Measurements from ENCODE around the gene HAUS6.
"Not testable (repeated sequence)": the region's sequence is repeated elsewhere in the genome, so short reads cannot be mapped to it uniquely, and the experiment has no call there.

The HAUS6 gene, protein sequence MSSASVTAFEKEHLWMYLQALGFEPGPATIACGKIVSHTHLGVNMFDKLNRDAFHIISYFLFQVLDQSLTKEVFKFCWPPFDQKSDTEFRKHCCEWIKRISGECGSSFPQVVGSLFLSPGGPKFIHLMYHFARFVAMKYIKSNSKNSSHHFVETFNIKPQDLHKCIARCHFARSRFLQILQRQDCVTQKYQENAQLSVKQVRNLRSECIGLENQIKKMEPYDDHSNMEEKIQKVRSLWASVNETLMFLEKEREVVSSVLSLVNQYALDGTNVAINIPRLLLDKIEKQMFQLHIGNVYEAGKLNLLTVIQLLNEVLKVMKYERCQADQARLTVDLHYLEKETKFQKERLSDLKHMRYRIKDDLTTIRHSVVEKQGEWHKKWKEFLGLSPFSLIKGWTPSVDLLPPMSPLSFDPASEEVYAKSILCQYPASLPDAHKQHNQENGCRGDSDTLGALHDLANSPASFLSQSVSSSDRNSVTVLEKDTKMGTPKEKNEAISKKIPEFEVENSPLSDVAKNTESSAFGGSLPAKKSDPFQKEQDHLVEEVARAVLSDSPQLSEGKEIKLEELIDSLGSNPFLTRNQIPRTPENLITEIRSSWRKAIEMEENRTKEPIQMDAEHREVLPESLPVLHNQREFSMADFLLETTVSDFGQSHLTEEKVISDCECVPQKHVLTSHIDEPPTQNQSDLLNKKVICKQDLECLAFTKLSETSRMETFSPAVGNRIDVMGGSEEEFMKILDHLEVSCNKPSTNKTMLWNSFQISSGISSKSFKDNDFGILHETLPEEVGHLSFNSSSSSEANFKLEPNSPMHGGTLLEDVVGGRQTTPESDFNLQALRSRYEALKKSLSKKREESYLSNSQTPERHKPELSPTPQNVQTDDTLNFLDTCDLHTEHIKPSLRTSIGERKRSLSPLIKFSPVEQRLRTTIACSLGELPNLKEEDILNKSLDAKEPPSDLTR

DNA sequence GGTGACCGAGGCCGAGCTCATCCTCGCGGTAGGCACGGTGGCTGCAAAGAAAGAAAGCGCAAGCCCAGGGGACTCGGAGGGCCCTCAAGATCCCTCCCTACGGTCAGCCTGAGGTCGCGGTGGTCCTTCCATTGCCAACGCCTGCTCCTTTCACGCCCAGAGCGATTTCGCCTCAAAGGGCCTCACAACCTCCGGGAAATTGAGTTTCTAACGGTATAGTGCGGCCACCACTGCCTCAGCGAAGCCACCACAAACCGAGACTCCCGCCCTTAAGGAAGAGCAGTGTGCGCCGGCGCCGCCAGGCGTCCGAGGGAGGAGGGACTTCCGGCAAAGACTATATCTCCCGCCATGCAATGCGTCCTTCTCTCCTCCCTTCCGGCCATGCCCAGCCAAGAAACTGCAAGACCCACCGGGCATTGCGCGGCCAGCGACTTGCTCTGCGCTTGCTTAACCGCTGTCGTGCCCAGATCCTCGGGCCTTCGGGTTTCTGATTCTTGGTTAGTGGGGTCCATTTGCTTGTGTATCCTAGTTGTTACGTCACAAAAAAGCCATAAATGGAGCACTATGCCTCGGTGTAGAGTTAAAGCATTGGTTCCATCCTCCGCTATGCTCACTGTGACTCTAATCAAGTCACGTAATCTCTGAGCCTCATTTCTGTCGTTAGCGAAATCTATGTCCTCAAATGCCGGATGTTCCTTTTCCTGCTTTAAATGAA lies at the start of gene HAUS6:
Gene HAUS6, minus strand, starts transcription at position 274 of the 715 bp plus-strand sequence. Its CDS starts 253 bp downstream, at position 21.
- peak; percentile 96 for DNase-seq (ENCODE audit: low spot score)

DNA sequence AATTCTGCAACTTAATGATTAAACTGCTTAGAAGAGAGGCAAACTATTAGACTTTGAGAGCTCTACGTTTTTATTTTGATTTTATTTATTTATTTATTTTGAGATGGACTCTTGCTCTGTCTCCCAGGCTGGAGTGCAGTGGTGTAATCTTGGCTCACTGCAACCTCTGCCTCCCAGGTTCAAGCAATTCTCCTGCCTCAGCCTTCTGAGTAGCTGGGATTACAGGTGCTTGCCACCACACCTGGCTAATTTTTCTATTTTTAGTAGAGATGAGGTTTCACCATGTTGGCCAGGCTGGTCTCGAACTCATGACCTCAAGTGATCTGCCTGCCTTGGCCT lies 49.4 kb upstream of the HAUS6 start:
- DNase-seq (ENCODE audit: low spot score), result not testable (repeated sequence)

DNA sequence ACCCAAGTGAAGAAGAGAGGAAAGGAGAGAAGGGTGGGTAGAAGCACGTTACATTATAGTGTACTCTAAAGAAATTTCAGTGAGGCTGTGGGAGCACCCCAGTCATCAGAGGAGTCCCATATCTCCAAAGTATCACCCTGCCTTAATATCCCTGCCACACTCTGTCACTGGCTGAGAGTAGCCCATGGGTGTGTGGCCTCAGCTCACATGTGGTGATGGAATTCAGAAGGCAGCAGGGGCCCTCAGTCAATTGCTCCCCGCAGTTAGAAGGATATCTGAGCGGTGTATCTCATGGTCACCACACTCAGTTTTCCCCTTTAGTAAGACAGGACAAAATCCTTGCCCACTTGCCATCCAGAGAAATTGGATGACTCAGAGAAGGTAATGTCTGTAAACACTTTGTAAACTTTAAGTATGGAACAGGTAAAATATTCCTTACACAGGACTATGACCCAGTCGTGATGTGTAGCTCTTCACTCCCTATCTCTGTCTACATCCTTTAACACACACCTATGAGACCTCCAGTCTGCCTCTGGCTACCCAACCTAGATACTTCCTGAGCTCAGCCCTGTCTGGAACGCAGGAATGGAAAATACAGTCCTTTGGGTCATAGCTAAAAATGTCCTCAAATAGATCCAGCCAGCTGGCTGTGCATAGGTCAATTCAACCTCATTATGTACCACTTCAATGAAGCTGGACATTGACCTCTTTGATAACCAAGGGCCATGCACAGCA lies 48.9 kb upstream of the HAUS6 start:
- DNase-seq (ENCODE audit: low spot score), result no peak

DNA sequence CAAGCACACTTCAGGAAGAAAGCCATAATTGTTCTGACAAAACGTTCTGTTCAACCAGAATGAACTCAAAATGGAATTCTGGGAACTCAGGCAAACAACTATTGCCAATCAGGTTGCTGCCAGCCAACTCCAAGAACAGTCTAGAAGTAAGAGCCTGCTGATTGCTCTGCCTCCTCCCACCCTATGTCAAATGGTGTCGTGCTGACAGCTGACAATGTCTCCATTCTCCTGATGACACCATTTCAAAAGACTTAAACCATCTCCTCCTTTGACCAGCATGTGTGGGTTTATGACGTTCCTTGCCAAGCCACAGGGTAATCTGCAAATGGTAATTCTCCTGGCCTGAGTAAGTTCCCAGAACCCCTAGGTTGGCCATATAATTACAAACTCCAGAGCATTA lies 46.5 kb upstream of the HAUS6 start:
- DNase-seq (ENCODE audit: low spot score), result no peak

DNA sequence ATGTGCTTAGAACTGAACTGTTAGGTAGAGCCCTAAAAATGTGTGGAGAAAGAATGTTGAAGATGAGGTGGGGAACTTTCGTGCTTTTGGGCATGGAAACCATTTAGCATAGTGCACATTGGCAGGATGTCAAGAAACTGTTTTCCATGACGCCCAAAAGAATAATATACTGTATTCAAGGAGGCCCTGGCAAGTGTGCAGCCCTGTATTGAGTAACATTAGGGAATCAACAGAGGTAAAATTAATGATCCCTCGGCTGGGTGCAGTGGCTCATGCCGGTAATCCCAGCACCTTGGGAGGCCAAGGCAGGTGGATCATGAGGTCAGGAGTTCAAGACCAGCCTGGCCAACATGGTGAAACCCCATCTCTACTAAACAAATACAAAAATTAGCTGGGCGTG lies 45.5 kb upstream of the HAUS6 start:
- DNase-seq (ENCODE audit: low spot score), result no peak

DNA sequence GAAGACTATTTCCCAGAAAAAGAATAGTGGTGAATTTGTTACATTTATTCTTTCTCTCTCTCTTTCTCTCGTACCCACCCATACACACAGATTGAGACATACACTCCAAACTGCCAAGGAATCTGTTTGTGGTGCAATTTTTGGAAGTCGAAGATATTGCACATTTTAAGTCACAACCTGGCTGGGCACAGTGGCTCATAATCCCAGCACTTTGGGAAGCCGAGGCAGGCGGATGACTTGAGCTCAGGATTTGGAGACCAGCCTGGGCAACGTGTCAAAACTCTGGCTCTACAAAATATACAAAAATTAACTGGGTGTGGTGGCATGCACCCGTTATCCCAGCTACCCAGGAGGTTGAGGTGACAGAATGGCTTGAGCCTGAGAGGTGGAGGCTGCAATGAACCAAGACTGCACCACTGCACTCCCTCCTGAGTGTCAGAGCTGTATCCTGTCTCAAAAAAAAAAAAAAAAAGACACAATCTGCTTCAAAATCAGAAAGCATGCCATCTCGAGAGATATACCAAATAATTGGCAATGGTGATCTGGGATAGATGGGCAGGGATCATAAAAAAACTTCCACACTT lies 43.8 kb upstream of the HAUS6 start:
- no peak for DNase-seq (ENCODE audit: low spot score)

DNA sequence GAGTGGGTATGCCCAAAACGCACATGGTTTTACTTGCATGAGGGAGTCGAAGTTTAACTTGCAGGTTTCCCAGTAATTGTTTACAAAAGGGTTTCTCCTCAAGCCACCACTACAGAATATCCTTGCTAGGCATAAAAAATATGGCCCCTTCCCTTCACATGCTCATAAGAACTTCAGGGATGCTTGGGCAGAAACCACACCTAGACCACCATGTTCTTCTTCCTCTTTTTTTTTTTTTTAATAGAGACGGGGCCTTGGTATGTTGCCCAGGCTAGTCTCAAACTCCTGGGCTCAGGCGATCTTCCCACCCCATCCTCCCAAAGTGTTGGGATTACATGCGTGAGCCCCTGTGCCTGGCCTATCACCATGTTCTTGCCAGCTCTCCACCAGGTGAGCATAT lies 43.2 kb upstream of the HAUS6 start:
- no peak for DNase-seq (ENCODE audit: low spot score)

DNA sequence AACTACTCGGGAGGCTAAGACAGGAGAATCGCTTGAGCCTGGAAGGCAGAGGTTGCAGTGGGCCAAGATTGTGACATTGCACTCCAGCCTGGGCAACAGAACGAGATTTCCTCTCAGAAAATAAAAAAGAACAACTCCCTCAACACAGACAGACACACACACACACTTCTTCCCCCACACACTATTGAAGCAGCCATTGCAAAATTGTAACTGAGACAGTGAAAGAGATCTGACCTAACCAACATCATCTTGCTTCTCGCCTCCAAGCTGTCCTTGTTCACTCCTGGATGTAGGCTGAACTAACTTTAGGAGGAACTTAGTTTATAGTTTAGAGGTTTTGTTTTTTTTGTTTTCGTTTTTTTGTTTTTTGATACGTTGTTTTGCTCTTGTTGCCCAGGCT lies 37.6 kb upstream of the HAUS6 start:
- DNase-seq (ENCODE audit: low spot score), result no peak

DNA sequence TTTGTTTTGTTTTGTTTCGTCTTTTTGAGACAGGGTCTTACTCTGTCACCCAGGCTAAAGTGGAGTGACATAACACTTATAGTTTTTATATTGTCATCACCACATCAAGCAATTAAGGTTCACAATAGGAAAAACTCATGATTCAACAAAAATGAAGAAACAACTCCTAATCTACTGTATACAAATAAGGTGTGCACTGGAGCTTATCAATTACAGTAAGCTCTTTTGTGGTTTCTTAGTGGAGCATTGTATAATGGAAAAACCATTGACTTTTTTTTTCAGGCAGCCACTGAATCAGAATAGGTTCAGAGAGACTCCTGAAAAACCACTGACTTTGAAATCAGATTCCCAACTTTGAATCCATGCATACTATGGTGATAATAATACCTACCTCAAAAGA lies 35.4 kb upstream of the HAUS6 start:
- no peak for DNase-seq (ENCODE audit: low spot score)

DNA sequence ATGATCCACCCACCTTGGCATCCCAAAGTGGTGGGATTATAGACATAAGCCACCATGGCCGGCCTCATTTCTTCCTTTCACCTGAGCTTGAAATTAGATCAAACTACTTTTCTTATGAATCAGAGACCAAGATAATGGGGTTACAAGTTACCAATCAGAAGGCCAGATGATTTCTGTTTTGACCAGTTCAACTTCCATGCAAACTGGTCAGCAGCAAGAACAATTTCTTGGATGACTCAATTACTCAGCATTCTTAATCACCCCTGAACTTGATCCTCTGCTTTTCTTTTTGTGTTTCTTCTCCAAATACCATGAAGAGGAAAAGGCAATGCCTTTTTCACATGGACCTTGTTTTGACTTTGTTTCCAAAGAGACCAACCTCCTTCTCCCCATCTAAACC lies 34.6 kb upstream of the HAUS6 start:
- no peak for DNase-seq (ENCODE audit: low spot score)

DNA sequence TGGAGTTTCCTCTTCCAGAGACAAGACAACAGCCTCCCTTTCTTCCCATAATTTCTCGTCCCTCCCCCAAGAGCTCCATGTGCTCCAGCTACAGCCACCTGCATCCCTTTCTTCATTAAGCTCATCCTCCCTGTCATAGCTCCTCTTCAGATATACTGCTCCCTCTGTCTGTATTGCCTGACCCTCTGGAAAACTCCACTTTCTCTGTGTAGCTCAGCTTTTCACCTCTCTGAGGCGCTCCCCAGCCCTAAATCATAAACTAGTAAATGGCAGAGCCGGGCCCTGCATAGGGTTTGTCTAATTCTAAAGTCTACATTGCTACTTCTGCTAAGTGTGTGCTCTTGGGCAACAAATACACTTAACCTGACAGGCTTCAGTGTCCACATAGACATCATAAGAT lies 33.4 kb upstream of the HAUS6 start:
- no peak for DNase-seq (ENCODE audit: low spot score)

DNA sequence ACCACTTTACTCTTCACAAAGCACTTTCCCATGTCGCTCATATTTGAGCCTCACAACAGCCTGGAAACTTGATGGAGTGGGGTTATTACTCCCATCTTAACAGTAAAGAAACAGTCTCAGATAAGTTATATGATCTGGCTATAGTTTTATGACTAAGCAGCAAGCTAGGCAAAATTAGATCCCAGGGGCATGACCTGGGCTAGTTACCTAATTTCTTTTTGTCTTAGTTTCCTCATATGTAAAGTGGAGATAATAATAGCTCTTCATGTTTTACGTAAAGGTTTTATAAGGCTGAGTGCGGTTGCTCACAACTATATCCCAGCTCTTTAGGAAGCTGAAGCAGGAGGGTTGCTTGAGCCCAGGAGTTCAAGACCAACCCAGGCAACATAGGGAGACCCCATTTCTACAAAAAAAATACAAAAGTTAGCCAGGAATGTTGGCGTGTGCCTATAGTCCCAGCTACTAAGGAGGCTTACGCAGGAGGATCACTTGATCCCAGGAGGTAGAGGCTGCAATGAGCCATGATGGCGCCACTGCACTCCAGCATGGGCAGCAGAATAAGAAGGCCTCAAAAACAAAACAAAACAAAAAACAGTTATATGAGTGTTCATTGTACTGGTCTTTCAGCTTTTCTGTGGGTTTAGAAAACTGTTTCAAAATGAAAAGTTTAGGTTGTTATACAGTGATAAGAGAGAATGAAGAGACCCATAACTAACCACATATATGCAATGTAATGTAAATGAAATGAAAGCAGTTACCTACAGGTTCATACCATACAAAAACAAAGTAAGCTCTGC lies 31.0 kb upstream of the HAUS6 start:
- DNase-seq (ENCODE audit: low spot score), result no peak

DNA sequence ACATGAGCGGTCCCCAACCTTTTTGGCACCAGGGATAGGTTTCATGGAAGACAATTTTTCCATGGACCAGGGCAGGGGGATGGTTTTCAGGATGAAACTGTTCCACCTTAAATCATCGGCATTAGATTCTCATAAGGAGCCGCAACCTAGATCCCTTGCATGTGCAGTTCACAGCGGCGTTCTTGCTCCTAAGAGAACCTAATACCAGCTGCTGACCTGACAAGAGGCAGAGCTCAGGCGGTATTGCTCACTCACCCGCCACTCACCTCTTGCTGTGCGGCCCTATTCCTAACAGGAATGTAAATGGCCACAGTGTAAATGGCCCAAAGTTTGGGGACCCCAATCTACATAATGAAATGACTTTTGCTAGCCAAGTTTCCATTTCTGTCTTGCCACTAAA lies 27.7 kb upstream of the HAUS6 start:
- no peak for DNase-seq (ENCODE audit: low spot score)

DNA sequence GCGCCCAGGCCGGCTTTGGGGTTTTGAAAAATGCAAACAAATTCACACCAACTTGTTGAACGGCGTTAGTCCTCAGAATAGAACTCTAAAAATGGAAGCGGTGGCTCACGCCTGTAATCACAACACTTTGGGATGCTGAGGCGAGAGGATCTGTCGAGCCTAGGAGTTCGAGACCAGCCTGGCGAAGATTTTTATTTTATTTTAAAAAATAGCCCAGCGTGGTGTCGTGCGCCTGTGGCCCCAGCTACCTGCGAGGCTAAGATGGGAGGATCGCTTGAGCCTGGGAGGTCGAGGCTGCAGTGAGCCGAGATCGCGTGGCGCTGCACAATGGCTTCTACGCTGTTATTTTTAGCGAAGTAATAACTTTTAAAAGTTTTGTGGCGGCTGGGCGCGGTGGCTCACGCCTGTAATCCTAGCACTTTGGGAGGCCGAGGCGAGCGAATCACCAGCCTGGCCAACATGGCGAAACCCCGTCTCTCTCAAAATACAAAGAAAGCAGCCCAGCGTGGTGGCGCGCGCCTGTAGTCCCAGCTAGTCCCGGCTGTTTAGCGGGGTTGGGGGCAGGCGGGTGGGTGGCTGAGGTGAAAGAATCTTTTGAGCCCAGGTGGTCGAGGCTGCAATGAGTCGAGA lies 25.3 kb upstream of the HAUS6 start:
- DNase-seq (ENCODE audit: low spot score), result peak; percentile 22

DNA sequence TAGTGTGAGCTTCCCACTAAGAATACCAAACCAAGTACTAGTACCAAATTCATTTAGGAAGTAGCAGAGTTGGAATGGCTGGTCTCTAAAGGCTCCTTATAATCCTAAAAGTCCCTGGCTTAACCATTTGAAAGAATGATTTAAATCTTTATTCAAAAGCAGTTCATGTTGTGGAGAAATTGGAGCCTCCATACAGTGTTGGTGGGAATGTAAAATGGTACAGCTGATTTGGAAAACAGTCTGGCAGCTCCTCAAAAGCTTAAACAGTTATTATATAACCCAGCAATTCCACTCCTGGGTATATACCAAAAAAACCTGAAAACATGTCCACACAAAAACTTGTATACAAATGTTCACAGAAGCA lies 21.7 kb upstream of the HAUS6 start:
- DNase-seq (ENCODE audit: low spot score), result no peak

DNA sequence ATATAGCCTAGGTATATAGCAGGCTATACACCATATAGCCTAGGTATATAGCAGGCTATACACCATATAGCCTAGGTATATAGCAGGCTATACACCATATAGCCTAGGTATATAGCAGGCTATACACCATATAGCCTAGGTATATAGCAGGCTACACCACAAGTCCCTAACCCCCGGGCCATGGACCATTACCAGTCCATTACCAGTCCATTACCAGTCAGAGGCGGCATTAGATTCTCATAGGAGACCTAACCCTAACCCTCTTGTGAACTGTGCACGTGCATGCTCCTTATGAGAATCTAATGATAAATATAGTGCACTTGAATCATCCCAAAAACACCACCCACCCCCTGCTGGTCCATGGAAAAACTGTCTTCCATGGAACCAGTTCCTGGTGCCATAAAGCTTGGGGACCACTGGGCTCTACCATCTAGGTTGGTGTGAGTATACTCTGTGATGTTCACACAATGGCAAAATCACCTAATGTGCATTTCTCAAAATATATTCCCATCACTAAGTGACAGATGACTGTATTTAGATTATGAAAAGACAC lies 19.9 kb upstream of the HAUS6 start:
- DNase-seq (ENCODE audit: low spot score), result no peak

DNA sequence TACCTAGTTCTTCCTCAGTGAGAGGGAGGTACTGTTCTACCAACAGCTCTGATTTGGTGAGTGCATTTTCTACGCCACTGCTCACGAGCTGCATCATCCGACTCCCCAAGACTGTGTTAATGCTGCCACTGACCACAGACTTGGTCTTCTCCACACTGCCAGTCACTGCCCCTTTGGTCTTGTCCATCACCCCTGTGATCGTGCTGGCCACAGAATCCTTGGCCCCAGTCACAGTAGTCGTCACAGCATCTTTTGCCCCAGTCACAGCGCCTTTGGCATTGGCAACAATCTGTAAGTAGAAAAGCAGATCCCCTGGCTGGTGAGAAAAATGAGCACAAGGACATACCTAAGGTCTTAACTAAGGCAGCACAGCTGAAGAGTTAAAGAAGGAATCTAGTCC lies 18.2 kb upstream of the HAUS6 start:
- no peak for DNase-seq (ENCODE audit: low spot score)

DNA sequence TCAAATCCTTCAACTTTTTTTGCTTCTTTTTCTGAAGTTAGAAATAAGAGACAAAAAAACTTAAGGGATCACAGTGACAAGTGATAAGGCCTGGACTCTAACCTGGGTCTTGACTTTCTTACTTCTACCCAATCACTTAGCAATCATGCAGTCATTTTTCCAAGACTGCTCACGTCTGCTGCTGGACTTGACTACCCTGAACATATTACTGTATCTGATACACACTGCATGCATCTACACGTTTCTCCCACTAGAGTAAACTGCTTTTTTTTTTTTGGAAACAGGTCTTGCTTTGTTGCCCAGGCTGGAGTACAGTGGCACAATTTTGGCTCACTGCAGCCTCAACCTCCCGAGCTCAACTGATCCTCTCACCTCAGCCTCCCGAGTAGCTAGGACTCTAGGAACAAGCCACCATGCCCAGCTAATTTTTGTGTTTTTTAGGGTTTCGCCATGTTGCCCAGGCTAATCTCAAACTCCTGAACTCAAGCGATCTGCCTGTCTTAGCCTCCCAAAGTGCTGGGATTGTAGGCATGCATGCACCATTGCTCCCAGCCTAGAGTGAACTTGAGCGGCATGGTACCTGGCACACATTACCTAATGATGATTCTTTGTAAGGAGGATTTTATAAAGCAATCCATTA lies 17.2 kb upstream of the HAUS6 start:
- no peak for DNase-seq (ENCODE audit: low spot score)

DNA sequence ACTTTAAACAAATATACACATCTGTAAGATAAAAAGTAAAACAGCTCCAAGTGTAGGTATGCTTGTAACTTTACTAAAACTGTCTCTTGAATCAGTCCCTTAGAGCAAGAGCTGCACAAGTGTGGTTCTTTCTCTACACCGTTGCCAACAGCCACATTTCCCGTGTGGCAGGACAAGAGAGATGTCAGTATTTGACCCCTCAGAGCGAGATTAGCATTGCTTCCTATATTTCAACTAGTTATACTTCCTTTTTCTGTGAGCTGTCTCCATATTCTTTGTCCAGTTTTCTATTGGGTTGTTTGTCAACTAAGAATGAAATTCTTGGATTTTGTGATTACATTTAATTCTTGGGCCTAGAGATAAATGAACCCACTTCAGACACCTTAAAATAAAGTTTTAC lies 16.5 kb upstream of the HAUS6 start:
- DNase-seq (ENCODE audit: low spot score), result no peak

All from NAMALWA (cell line).